Measurements from ENCODE around the gene OR1J2. TPM values are rescaled to one million over a fixed set of nuclear protein-coding genes. Genes with fewer than 3 reads are reported as not detected.
"Not testable (repeated sequence)": the region's sequence is repeated elsewhere in the genome, so short reads cannot be mapped to it uniquely, and the experiment has no call there.

OR1J2 gene
- total RNA-seq, 1 donor from 2014 or later = not detected

- Mint-ChIP-seq H3K4me3 (no peak overlapping the region), H3K27me3 (ENCODE audit: low read depth) (no peaks in the 10 kb centered on the region)
These were observed 3.6 kb upstream of the OR1J2 start for GRCh38 chr9:122506964-122507363.

GRCh38 chr9:122518226-122518625 lies 7.6 kb downstream of the OR1J2 start:
- no peaks in the 10 kb centered on the region for H3K27me3 Mint-ChIP-seq (ENCODE audit: low read depth)
- H3K27ac Mint-ChIP-seq = no peak overlapping the region
- DNase-seq (ENCODE audit: low spot score in 2 of 2, unreplicated experiment in 2 of 2) = no peak
- H3K4me1 Mint-ChIP-seq = no peaks in the 10 kb centered on the region
- H3K9me3 Mint-ChIP-seq = peaks cover 39% of the 10 kb centered on the region
- TF ChIP-seq CTCF (IDR thresholded peaks at IDR 0.05; ENCODE audit: unreplicated experiment) = no peak
- H3K4me3 Mint-ChIP-seq = no peak overlapping the region
- no peaks in the 10 kb centered on the region for H3K36me3 Mint-ChIP-seq

More at GRCh38 chr9:122506964-122507363, 3.6 kb upstream of the OR1J2 start:
- TF ChIP-seq CTCF (IDR thresholded peaks at IDR 0.05; ENCODE audit: unreplicated experiment) = no peak
- Mint-ChIP-seq H3K4me1 (no peaks in the 10 kb centered on the region), H3K9me3 (peaks cover 70% of the 10 kb centered on the region), H3K36me3 (no peaks in the 10 kb centered on the region), H3K27ac (no peak overlapping the region)
- DNase-seq (ENCODE audit: low spot score in 2 of 2, unreplicated experiment in 2 of 2) = no peak

- Mint-ChIP-seq H3K9me3 (peaks cover 41% of the 10 kb centered on the region), H3K4me3 (no peak within 1 kb of the TSS), H3K27ac (no peak within 1 kb of the TSS), H3K27me3 (ENCODE audit: low read depth) (no peaks in the 10 kb centered on the region), H3K36me3 (no peaks in the 10 kb centered on the region), H3K4me1 (no peaks in the 10 kb centered on the region)
- DNase-seq (ENCODE audit: low spot score in 2 of 2, unreplicated experiment in 2 of 2) = no peak
- TF ChIP-seq CTCF (IDR thresholded peaks at IDR 0.05; ENCODE audit: unreplicated experiment) = no peak
These were observed 8.2 kb downstream of the OR1J2 start, which contains the start of gene OR1J4 for GRCh38 chr9:122518841-122519240. Gene OR1J4, plus strand, starts transcription at chr9:122519141. Its CDS starts 0 bp downstream, at chr9:122519141.

- no peaks in the 10 kb centered on the region for H3K27me3 Mint-ChIP-seq (ENCODE audit: low read depth)
- no peak overlapping the region for H3K4me3 Mint-ChIP-seq
- H3K27ac Mint-ChIP-seq = no peak overlapping the region
- no peaks in the 10 kb centered on the region for H3K4me1 Mint-ChIP-seq
- no peak for TF ChIP-seq CTCF (IDR thresholded peaks at IDR 0.05; ENCODE audit: unreplicated experiment)
- H3K36me3 Mint-ChIP-seq = no peaks in the 10 kb centered on the region
- DNase-seq (ENCODE audit: low spot score in 2 of 2, unreplicated experiment in 2 of 2) = no peak
- peaks cover 43% of the 10 kb centered on the region for H3K9me3 Mint-ChIP-seq
These were observed 8.8 kb downstream of the OR1J2 start for GRCh38 chr9:122519376-122519775.

- no peak overlapping the region for H3K4me3 Mint-ChIP-seq
- H3K27ac Mint-ChIP-seq = no peak overlapping the region
- peaks cover 2% of the 10 kb centered on the region for H3K36me3 Mint-ChIP-seq
- no peak for TF ChIP-seq CTCF (IDR thresholded peaks at IDR 0.05; ENCODE audit: unreplicated experiment)
- H3K4me1 Mint-ChIP-seq = no peaks in the 10 kb centered on the region
- peaks cover 81% of the 10 kb centered on the region for H3K9me3 Mint-ChIP-seq
- H3K27me3 Mint-ChIP-seq (ENCODE audit: low read depth) = no peaks in the 10 kb centered on the region
- no peak for DNase-seq (ENCODE audit: low spot score in 2 of 2, unreplicated experiment in 2 of 2)
These were observed 16.0 kb downstream of the OR1J2 start for GRCh38 chr9:122526602-122527001.

- no peak for TF ChIP-seq CTCF (IDR thresholded peaks at IDR 0.05; ENCODE audit: unreplicated experiment)
- DNase-seq (ENCODE audit: low spot score in 2 of 2, unreplicated experiment in 2 of 2) = no peak
- Mint-ChIP-seq H3K4me1 (no peaks in the 10 kb centered on the region), H3K4me3 (no peak within 1 kb of the TSS), H3K27ac (no peak within 1 kb of the TSS), H3K9me3 (peaks cover 84% of the 10 kb centered on the region), H3K36me3 (peaks cover 2% of the 10 kb centered on the region), H3K27me3 (ENCODE audit: low read depth) (no peaks in the 10 kb centered on the region)
These were observed 16.6 kb downstream of the OR1J2 start, which contains the start of gene OR1N1 for GRCh38 chr9:122527193-122527592. Gene OR1N1, minus strand, starts transcription at chr9:122527293. Its CDS starts 0 bp downstream, at chr9:122527293.

- not testable (repeated sequence) for H3K27me3 Mint-ChIP-seq (ENCODE audit: low read depth); DNase-seq (ENCODE audit: low spot score in 2 of 2, unreplicated experiment in 2 of 2); H3K4me1 Mint-ChIP-seq; H3K27ac Mint-ChIP-seq; H3K36me3 Mint-ChIP-seq; H3K4me3 Mint-ChIP-seq
- H3K9me3 Mint-ChIP-seq = peaks cover 91% of the 10 kb centered on the region
These were observed 20.6 kb downstream of the OR1J2 start for GRCh38 chr9:122531157-122531556.
